Transverse colon (tissue), 4 donors: ENCODE data around the gene PAX8. TPM values are rescaled to one million over a fixed set of nuclear protein-coding genes. Genes with fewer than 3 reads are reported as not detected.

ENCODE experiments used
- DNase-seq: peaks from one replicate; pipeline ENCODE4 v3.0.0-alpha.2; 2019
- H3K27ac ChIP-seq, 4 donors: fragments of 200-600 bp; sonication (generic); 2 replicates each; pipeline ENCODE4 v1.5.1; 2016 to 2018; ENCODE audit warnings: inconsistent platforms in 4 of 4
- H3K27me3 ChIP-seq: fragments of 200-600 bp; sonication (generic); 2 replicates; pipeline ENCODE4 v1.5.1; 2017; ENCODE audit warnings: inconsistent platforms
- H3K36me3 ChIP-seq, 4 donors: fragments of 200-600 bp; sonication (generic); 2 replicates each; pipeline ENCODE4 v1.5.1; 2017 to 2019; ENCODE audit warnings: inconsistent platforms in 4 of 4
- H3K4me1 ChIP-seq, 4 donors: fragments of 200-600 bp; sonication (generic); 2 replicates each; pipeline ENCODE4 v1.5.1; 2017 to 2020; ENCODE audit warnings: inconsistent platforms in 4 of 4
- H3K4me3 ChIP-seq, 4 donors: fragments of 200-600 bp; sonication (generic); 1 replicate in 1 of 4; 2 replicates in 3 of 4; pipeline versions ENCODE4 v1.5.1 to v1.6.1; 2017 to 2019; ENCODE audit warnings: inconsistent platforms in 4 of 4
- H3K9me3 ChIP-seq, 2 donors: fragments of 200-600 bp; sonication (generic); 2 replicates each; pipeline ENCODE4 v1.5.1; 2017 to 2019; ENCODE audit warnings: inconsistent platforms in 2 of 2
- EP300 ChIP-seq: sonication (generic); formaldehyde crosslinking; IDR thresholded peaks from one replicate; pipeline ENCODE4 v1.6.1; 2017; ENCODE audit warnings: antibody characterized with exemption, low read depth
- POLR2A ChIP-seq: fragments of 450-650 bp; IDR thresholded peaks from one replicate; pipeline ENCODE4 v1.6.1; 2016; ENCODE audit warnings: antibody characterized with exemption, mild to moderate bottlenecking, moderate library complexity
- POLR2AphosphoS5 ChIP-seq, 3 donors: sonication (generic); formaldehyde crosslinking; IDR thresholded peaks; one replicate each; pipeline ENCODE4 v1.6.1; 2016; ENCODE audit warnings: antibody characterized with exemption in 3 of 3
- WGBS, 2 donors: methylation state at CpG; one replicate each; pipeline ENCODE4 v1.1.5; 2018; ENCODE audit warnings: low coverage in 1 of 2; 5-methylcytosine and 5-hydroxymethylcytosine counted together
- in situ Hi-C, 4 donors: fragments of 200-750 bp; cut with MboI; loops; one replicate each; pipeline versions ENCODE4 v1.15.0 to v1.15.1; 2017; ENCODE audit warnings: low sequenced_read_pairs in 3 of 4, low pct_ligation_motif_present in 1 of 4, low pct_unique_long_range_greater_than_20kb in 1 of 4
- intact Hi-C: fragments of 100-400 bp; cut with DNase I; formaldehyde crosslinking; loops from one replicate; pipeline ENCODE4 v1.15.1; 2023; ENCODE audit warnings: low total_unique reads
- total RNA-seq, 4 donors: library from RNA; depleted of rRNA; stranded (reverse); fragments of >200 nt; gene quantifications; one replicate each; pipeline ENCODE4 v1.1.0, GENCODE V29; 2016
- TF ChIP-seq, protein P1 (sequence below), 5 experiments: fragments of 200-600 bp in 3 of 5; fragments of 450-650 bp in 2 of 5; sonication (generic) in 3 of 5; IDR thresholded peaks; 1 replicate in 2 of 5; 2 replicates in 3 of 5; pipeline ENCODE4 v1.5.1; 2016 to 2017; ENCODE audit warnings: antibody characterized with exemption in 5 of 5, inconsistent platforms in 3 of 5, mild to moderate bottlenecking in 2 of 5, moderate library complexity in 1 of 5

PAX8 gene
- total RNA-seq, 4 donors from 2014 or later: 1.6 to 13.7 (median 8.3) TPM

DNA sequence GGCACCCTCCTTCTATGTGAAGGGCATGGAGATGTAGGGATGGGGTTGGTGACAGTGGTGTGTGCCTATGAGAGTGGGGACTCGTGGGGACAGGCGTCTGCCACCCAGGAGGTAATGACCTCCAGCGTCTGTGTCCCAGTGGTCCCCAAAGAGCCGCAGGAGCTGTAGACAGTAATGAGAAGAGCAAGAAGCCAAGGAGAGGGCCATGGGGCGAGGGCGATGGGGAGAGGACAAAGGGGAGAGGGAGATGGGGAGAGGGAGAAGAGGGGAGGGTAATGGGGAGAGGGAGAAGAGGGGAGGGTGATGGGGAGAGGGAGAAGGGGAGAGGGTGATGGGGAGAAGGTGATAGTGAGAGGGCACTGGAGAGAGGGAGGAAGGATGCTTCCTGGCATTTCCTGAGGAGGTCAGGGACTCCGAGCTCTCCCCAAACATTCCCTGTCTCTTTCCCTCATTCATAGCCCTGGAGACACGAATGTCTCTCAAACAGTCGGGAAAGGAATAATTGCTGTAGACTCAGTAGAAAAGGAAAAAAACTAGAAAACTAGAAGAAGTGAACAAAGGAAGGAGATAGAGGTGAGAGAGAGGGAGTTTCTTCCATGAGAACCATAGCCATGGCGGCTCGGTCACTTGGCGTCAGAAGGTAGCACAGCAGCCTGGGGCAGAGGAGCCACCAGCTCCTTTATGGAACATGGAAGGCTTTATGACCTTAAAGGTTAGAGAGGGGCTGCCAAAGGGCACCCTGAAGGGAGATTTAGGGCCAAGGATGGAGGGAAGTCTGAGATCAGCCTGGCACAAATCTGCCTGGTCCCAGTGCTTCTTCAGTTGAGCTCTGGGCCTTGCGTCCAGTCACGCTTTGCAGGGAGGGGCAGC lies 65.4 kb downstream of the PAX8 start:
- no peak for DNase-seq
- intact Hi-C loops (no loop called here), in situ Hi-C loops (no loop called here)
- Histone ChIP-seq H3K4me1 (peaks cover 20 to 45% (median 33%) of the 10 kb centered on the region in 4 donors), H3K36me3 (no peaks in the 10 kb centered on the region), H3K27ac (peak overlapping the region in 1 of 4 donors; percentile 34), H3K27me3 (no peaks in the 10 kb centered on the region), H3K9me3 (no peaks in the 10 kb centered on the region), H3K4me3 (no peak overlapping the region)
- TF ChIP-seq, protein P1, sequence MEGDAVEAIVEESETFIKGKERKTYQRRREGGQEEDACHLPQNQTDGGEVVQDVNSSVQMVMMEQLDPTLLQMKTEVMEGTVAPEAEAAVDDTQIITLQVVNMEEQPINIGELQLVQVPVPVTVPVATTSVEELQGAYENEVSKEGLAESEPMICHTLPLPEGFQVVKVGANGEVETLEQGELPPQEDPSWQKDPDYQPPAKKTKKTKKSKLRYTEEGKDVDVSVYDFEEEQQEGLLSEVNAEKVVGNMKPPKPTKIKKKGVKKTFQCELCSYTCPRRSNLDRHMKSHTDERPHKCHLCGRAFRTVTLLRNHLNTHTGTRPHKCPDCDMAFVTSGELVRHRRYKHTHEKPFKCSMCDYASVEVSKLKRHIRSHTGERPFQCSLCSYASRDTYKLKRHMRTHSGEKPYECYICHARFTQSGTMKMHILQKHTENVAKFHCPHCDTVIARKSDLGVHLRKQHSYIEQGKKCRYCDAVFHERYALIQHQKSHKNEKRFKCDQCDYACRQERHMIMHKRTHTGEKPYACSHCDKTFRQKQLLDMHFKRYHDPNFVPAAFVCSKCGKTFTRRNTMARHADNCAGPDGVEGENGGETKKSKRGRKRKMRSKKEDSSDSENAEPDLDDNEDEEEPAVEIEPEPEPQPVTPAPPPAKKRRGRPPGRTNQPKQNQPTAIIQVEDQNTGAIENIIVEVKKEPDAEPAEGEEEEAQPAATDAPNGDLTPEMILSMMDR (IDR thresholded peaks at IDR 0.05): no peak
- TF ChIP-seq POLR2AphosphoS5 (IDR thresholded peaks at IDR 0.05): no peak
- TF ChIP-seq EP300: no peak
- no peak for TF ChIP-seq POLR2A
- WGBS, 2 donors: 92 to 93% methylated on average over 8 to 14 of the region's 14 CpGs

DNA sequence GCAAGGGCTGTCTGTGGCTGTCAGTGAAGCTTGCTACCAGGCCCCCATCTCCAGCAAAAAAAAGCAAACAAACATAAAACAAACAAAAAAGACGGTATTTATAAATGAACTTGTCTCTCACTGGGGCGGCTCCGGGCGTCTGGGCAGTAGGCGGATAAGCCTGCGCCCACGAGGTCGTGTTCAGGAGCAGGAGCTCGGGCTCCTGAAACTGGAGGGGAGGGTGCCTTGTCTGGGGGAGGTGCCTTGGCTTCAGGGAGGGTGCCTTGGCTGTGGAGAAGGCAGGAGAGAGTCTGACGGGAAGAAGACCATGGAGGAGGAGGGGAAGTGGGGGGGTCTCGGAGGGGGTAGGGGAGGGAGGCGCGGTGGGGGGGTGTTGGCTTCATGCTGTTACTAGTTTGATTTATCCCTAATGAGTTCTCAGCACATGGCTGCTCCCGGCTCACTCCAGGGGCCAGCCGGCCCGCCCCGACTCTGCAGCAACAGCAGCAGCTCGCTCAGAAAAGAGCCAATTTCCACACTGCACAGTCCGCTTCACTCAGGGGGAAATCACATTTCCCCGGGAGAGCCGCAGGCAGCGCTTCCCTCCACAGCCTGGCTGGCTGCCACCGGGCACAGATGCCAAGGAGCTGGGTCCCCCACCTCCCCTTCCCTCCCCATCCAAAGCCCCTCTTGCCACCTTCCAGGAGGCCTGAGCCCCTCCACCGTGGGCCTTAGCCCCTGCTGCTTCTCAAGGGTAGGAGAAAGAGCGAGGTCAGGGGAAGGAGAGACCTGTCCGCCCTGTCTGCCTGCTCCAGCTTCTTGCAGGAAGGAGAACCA lies 66.3 kb downstream of the PAX8 start:
- intact Hi-C loops: no loop called here
- Histone ChIP-seq H3K36me3 (no peaks in the 10 kb centered on the region), H3K9me3 (no peaks in the 10 kb centered on the region), H3K27me3 (no peaks in the 10 kb centered on the region), H3K4me3 (no peak overlapping the region), H3K4me1 (peaks cover 11 to 37% (median 25%) of the 10 kb centered on the region in 4 donors), H3K27ac (peak overlapping the region; percentile 2 to 59 (median 38))
- in situ Hi-C loops: no loop called here
- TF ChIP-seq, protein P1 (IDR thresholded peaks at IDR 0.05): no peak
- TF ChIP-seq POLR2A: no peak
- no peak for TF ChIP-seq EP300
- TF ChIP-seq POLR2AphosphoS5 (IDR thresholded peaks at IDR 0.05): no peak
- 20 to 62% methylated on average over 1 to 23 of the region's 26 CpGs for WGBS, 2 donors
- no peak for DNase-seq

- no peak overlapping the region for H3K4me3 ChIP-seq
- H3K36me3 ChIP-seq: no peaks in the 10 kb centered on the region
- H3K9me3 ChIP-seq: no peaks in the 10 kb centered on the region
- in situ Hi-C loops (no loop called here), intact Hi-C loops (no loop called here)
- WGBS, 2 donors: 67 to 71% methylated on average over 1 to 13 of the region's 13 CpGs
- H3K27ac ChIP-seq: peak overlapping the region; percentile 2 to 59 (median 38)
- H3K4me1 ChIP-seq: peaks cover 7 to 28% (median 22%) of the 10 kb centered on the region in 4 donors
- no peak for DNase-seq
- H3K27me3 ChIP-seq: no peaks in the 10 kb centered on the region
- TF ChIP-seq EP300 (no peak), POLR2AphosphoS5 (IDR thresholded peaks at IDR 0.05) (no peak), POLR2A (no peak)
- TF ChIP-seq, protein P1 (IDR thresholded peaks at IDR 0.05): no peak
These were observed 67.3 kb downstream of the PAX8 start for GRCh38 chr2:113211226-113212105.
